ENCODE results near the gene GPATCH4. TPM values are rescaled to one million over a fixed set of nuclear protein-coding genes. Genes with fewer than 3 reads are reported as not detected.
"Not testable (repeated sequence)": the region's sequence is repeated elsewhere in the genome, so short reads cannot be mapped to it uniquely, and the experiment has no call there.

The GPATCH4 gene
- total RNA-seq, 3 donors from 2014 or later = 17.4 to 25.9 (median 21.5) TPM

DNA sequence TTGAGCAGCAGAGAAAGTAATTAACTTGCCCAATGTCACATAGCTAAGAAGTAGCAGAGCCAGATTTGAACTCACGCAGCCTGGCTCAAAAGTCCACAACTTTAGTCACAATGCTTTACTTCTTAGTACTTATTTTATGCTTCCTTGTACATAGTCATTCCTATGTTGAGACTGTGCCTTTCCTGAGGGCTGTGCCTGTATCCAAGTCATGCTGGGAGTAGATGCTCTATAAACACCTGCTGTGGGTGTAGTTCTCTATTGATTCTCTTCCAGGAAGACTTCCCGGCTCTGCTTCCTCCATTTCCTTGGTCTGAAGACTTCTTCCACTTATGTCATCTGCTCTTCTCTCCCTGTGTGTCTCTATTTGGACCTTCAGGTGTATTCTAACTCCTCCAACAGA, 45.6 kb downstream of the GPATCH4 start:
- Histone ChIP-seq H3K36me3 (ENCODE audit: low read depth) (no peaks in the 10 kb centered on the region), H3K9me3 (no peaks in the 10 kb centered on the region), H3K4me1 (ENCODE audit: low read depth) (no peaks in the 10 kb centered on the region), H3K4me3 (no peak overlapping the region)
- DNase-seq = no peak
- intact Hi-C loops (cut with DNase I, micrococcal nuclease) = no loop called here
- ATAC-seq = peak; percentile 76
- TF ChIP-seq, protein P1, sequence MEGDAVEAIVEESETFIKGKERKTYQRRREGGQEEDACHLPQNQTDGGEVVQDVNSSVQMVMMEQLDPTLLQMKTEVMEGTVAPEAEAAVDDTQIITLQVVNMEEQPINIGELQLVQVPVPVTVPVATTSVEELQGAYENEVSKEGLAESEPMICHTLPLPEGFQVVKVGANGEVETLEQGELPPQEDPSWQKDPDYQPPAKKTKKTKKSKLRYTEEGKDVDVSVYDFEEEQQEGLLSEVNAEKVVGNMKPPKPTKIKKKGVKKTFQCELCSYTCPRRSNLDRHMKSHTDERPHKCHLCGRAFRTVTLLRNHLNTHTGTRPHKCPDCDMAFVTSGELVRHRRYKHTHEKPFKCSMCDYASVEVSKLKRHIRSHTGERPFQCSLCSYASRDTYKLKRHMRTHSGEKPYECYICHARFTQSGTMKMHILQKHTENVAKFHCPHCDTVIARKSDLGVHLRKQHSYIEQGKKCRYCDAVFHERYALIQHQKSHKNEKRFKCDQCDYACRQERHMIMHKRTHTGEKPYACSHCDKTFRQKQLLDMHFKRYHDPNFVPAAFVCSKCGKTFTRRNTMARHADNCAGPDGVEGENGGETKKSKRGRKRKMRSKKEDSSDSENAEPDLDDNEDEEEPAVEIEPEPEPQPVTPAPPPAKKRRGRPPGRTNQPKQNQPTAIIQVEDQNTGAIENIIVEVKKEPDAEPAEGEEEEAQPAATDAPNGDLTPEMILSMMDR (IDR thresholded peaks at IDR 0.05) = no peak

DNA sequence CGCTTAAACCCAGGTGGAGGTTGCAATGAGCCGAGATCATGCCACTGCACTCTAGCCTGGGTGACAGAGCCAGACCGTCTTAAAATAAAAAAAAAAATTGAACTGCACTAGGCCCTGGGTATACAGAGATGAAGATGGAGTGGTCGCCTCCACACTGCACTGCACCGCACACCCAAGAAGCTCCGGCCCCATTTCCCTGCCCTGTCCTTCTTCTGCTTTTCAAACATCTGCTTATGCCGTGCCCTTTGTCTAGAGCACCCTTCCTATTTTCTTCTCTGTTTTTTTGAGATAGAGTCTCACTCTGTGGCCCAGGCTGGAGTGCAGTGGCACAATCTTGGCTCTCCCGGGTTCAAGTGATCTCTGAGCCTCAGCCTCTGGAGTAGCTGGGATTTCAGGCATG, 46.3 kb downstream of the GPATCH4 start:
- H3K4me1 ChIP-seq (ENCODE audit: low read depth) = no peaks in the 10 kb centered on the region
- intact Hi-C loops (cut with DNase I, micrococcal nuclease) = no loop called here
- no peaks in the 10 kb centered on the region for H3K9me3 ChIP-seq
- H3K36me3 ChIP-seq (ENCODE audit: low read depth) = no peaks in the 10 kb centered on the region
- H3K4me3 ChIP-seq = no peak overlapping the region
- TF ChIP-seq, protein P1 (IDR thresholded peaks at IDR 0.05) = no peak
- DNase-seq (no peak), ATAC-seq (no peak)

DNA sequence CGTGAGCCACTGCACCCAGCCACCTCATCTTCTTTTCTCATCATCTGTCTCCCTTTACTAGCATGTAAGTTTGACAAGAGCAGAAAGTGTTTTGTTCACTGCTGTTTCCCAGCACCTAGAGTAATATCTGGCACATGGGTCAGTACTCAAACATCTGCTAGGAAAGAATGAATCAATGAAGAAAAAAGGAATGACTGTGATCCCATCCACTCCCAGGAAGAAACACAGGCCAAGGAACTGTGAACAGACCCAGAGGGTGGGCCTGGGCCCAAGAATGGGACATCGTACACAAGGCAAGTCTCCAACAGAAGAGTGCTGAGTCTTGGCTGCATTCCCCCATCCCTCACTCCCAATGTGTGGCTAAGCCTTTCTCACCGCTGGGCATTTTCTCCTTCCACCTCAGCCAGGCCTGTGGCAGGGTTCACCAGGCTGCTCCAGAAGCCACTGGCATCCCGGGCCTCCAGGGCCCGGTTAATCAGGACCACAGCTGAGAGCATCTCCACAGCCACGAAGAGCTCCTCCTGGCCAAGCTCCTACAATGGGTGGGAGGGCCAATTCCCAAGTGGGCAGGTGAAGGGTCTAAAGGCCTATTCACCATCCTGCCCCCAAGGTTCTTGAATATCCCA, 47.3 kb downstream of the GPATCH4 start:
- Histone ChIP-seq H3K36me3 (ENCODE audit: low read depth) (no peaks in the 10 kb centered on the region), H3K9me3 (no peaks in the 10 kb centered on the region), H3K4me3 (no peak overlapping the region), H3K4me1 (ENCODE audit: low read depth) (no peaks in the 10 kb centered on the region)
- DNase-seq (no peak), ATAC-seq (no peak)
- TF ChIP-seq, protein P1 (IDR thresholded peaks at IDR 0.05) = no peak
- intact Hi-C loops (cut with DNase I, micrococcal nuclease) = no loop called here

DNA sequence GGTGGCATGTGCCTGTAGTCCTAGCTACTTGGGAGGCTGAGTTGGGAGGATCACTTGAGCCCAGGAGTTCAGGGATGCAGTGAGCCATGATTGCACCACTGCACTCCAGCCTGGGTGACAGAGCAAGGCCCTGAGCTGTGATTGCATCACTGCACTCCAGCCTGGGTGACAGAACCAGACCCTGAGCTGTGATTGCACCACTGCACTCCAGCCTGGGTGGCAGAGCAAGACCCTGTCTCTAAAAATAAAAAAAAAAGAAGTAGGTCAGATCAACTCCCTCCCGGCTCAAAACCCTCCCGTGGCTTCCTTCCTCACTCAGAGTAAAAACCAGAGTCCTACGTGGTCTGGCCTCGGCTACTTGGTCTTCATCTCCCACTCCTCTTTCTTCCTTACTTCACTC, 48.3 kb downstream of the GPATCH4 start:
- H3K36me3 ChIP-seq (ENCODE audit: low read depth); H3K9me3 ChIP-seq; DNase-seq; intact Hi-C loops (cut with DNase I, micrococcal nuclease); H3K4me3 ChIP-seq; H3K4me1 ChIP-seq (ENCODE audit: low read depth); ATAC-seq: not testable (repeated sequence)

DNA sequence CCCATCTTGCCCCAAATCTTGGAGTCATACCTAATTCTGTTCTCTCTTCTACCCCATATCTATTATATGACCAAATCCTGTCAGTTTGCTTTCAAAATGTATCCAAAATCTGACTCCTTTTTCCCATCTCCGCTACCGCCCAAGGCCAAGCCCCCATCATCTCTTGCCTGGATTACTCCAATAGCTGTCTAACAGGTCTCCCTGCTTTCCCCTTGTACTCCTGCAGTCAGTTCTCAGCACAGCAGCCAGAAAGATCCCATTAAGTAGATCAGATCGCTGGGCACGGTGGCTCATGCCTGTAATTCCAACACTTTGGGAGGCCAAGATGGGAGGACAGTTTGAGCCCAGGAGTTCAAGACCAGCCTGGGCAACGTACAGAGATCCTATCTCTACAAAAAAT, 48.8 kb downstream of the GPATCH4 start:
- DNase-seq (no peak), ATAC-seq (no peak)
- TF ChIP-seq, protein P1 (IDR thresholded peaks at IDR 0.05) = no peak
- Histone ChIP-seq H3K4me1 (ENCODE audit: low read depth) (no peaks in the 10 kb centered on the region), H3K9me3 (no peaks in the 10 kb centered on the region), H3K36me3 (ENCODE audit: low read depth) (no peaks in the 10 kb centered on the region), H3K4me3 (no peak overlapping the region)
- intact Hi-C loops (cut with DNase I, micrococcal nuclease) = no loop called here

DNA sequence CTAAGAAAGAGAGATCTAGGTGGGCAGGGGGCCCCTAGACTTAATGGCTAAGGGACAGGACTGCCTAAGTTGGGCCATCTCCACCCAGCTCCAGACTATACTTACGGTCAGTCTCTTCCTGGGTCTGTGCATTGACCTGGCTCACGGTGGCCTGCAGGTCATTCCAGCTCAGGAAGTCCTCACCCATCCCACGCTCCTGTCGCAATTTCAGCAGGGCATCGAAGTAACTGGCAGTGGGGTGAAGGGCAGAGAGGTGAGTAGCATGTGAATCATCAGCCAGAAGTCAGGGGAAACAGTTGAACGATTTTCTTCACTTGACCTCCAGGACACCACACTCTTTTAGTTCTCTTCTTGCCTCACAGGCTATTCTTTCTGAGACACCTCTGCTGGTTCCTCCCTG, 49.4 kb downstream of the GPATCH4 start:
- no peaks in the 10 kb centered on the region for H3K4me1 ChIP-seq (ENCODE audit: low read depth)
- H3K36me3 ChIP-seq (ENCODE audit: low read depth) = no peaks in the 10 kb centered on the region
- H3K9me3 ChIP-seq = no peaks in the 10 kb centered on the region
- no peak overlapping the region for H3K4me3 ChIP-seq
- TF ChIP-seq, protein P1 (IDR thresholded peaks at IDR 0.05) = no peak
- no peak for ATAC-seq
- no peak for DNase-seq
- intact Hi-C loops (cut with DNase I, micrococcal nuclease) = no loop called here
